Breast epithelium (tissue), 4 donors: Measurements from ENCODE around the gene PDE7B. TPM values are rescaled to one million over a fixed set of nuclear protein-coding genes. Genes with fewer than 3 reads are reported as not detected.

Experiments
- DNase-seq, 2 donors: peaks; one replicate each; pipeline ENCODE4 v3.0.0-alpha.2; 2019; ENCODE audit warnings: low spot score in 2 of 2
- H3K27ac ChIP-seq, 2 donors: fragments of 200-600 bp; sonication (generic) in 1 of 2; one replicate each; pipeline ENCODE4 v1.5.1; 2016 to 2019; ENCODE audit warnings: mild to moderate bottlenecking in 1 of 2
- H3K27me3 ChIP-seq, 2 donors: fragments of 200-600 bp; sonication (generic) in 1 of 2; one replicate each; pipeline versions ENCODE4 v1.5.1 to v1.6.0; 2017 to 2019; ENCODE audit warnings: control low read depth in 1 of 2, mild to moderate bottlenecking in 1 of 2
- H3K36me3 ChIP-seq: fragments of 200-600 bp; one replicate; pipeline ENCODE4 v1.5.1; 2019
- H3K4me1 ChIP-seq, 2 donors: fragments of 200-600 bp; sonication (generic); one replicate each; pipeline ENCODE4 v1.5.1; 2016 to 2019; ENCODE audit warnings: control low read depth in 1 of 2
- H3K4me3 ChIP-seq, 3 donors: fragments of 200-600 bp; sonication (generic); 1 replicate in 2 of 3; 2 replicates in 1 of 3; pipeline ENCODE4 v1.5.1; 2016 to 2019; ENCODE audit warnings: mild to moderate bottlenecking in 3 of 3, moderate library complexity in 2 of 3
- H3K9me3 ChIP-seq, 2 donors: fragments of 200-600 bp; sonication (generic) in 1 of 2; one replicate each; pipeline ENCODE4 v1.5.1; 2016 to 2019; ENCODE audit warnings: control low read depth in 1 of 2
- CTCF ChIP-seq, 3 donors: fragments of 450-650 bp; IDR thresholded peaks; one replicate each; pipeline ENCODE4 v1.5.1; 2016 to 2017; ENCODE audit warnings: antibody characterized with exemption in 3 of 3, mild to moderate bottlenecking in 3 of 3, moderate library complexity in 3 of 3
- POLR2A ChIP-seq: fragments of 450-650 bp; IDR thresholded peaks from one replicate; pipeline ENCODE4 v1.6.1; 2016; ENCODE audit warnings: antibody characterized with exemption, mild to moderate bottlenecking, moderate library complexity
- POLR2AphosphoS5 ChIP-seq, 3 donors: sonication (generic); formaldehyde crosslinking; IDR thresholded peaks; one replicate each; pipeline ENCODE4 v1.6.1; 2017; ENCODE audit warnings: antibody characterized with exemption in 3 of 3
- intact Hi-C: fragments of 100-400 bp; cut with DNase I; formaldehyde crosslinking; loops from one replicate; pipeline ENCODE4 v1.15.1; 2023; ENCODE audit warnings: low total_unique reads
- total RNA-seq, 3 donors: library from RNA; depleted of rRNA; stranded (reverse); fragments of >200 nt; gene quantifications; one replicate each; pipeline ENCODE4 v1.1.0, GENCODE V29; 2016

The PDE7B gene
- total RNA-seq, 3 donors from 2014 or later = 3.4 to 5.2 (median 5.1) TPM

GRCh38 chr6:135876058-135876457, 24.6 kb downstream of the PDE7B start:
- intact Hi-C loops = no loop called here
- no peak for TF ChIP-seq POLR2AphosphoS5 (IDR thresholded peaks at IDR 0.05)
- no peak for TF ChIP-seq CTCF (IDR thresholded peaks at IDR 0.05)
- no peak for TF ChIP-seq POLR2A
- Histone ChIP-seq H3K27ac (no peak overlapping the region), H3K36me3 (no peaks in the 10 kb centered on the region), H3K4me3 (no peak overlapping the region), H3K4me1 (no peaks in the 10 kb centered on the region), H3K9me3 (no peaks in the 10 kb centered on the region), H3K27me3 (no peaks in the 10 kb centered on the region)
- no peak for DNase-seq

- no peaks in the 10 kb centered on the region for H3K27me3 ChIP-seq
- intact Hi-C loops = no loop called here
- no peak overlapping the region for H3K4me3 ChIP-seq
- DNase-seq = no peak
- no peaks in the 10 kb centered on the region for H3K4me1 ChIP-seq
- no peak overlapping the region for H3K27ac ChIP-seq
- H3K36me3 ChIP-seq = no peaks in the 10 kb centered on the region
- H3K9me3 ChIP-seq = no peaks in the 10 kb centered on the region
- TF ChIP-seq POLR2A (no peak), POLR2AphosphoS5 (IDR thresholded peaks at IDR 0.05) (no peak), CTCF (IDR thresholded peaks at IDR 0.05) (no peak)
These were observed 26.2 kb downstream of the PDE7B start for GRCh38 chr6:135877666-135878065.

- H3K27ac ChIP-seq = peak overlapping the region; percentile 17 to 41
- H3K36me3 ChIP-seq = no peaks in the 10 kb centered on the region
- no peak for TF ChIP-seq CTCF (IDR thresholded peaks at IDR 0.05)
- TF ChIP-seq POLR2AphosphoS5 (IDR thresholded peaks at IDR 0.05) = no peak
- TF ChIP-seq POLR2A = no peak
- no peak for DNase-seq
- H3K4me1 ChIP-seq = no peaks in the 10 kb centered on the region
- no peaks in the 10 kb centered on the region for H3K9me3 ChIP-seq
- no peaks in the 10 kb centered on the region for H3K27me3 ChIP-seq
- H3K4me3 ChIP-seq = peak overlapping the region in 2 of 3 donors; percentile 11 to 30
- intact Hi-C loops = no loop called here
These were observed 28.8 kb downstream of the PDE7B start for GRCh38 chr6:135880066-135880972.

- no peaks in the 10 kb centered on the region for H3K36me3 ChIP-seq
- H3K4me1 ChIP-seq = no peaks in the 10 kb centered on the region
- no peaks in the 10 kb centered on the region for H3K9me3 ChIP-seq
- intact Hi-C loops = no loop called here
- DNase-seq = no peak
- H3K27ac ChIP-seq = no peak overlapping the region
- no peak for TF ChIP-seq POLR2A
- TF ChIP-seq POLR2AphosphoS5 (IDR thresholded peaks at IDR 0.05) = no peak
- H3K4me3 ChIP-seq = no peak overlapping the region
- H3K27me3 ChIP-seq = no peaks in the 10 kb centered on the region
These were observed 31.5 kb downstream of the PDE7B start for GRCh38 chr6:135883045-135883444.

GRCh38 chr6:135883536-135883935, 32.0 kb downstream of the PDE7B start:
- intact Hi-C loops = no loop called here
- Histone ChIP-seq H3K27me3 (no peaks in the 10 kb centered on the region), H3K27ac (no peak overlapping the region), H3K4me1 (no peaks in the 10 kb centered on the region), H3K4me3 (no peak overlapping the region), H3K36me3 (no peaks in the 10 kb centered on the region), H3K9me3 (no peaks in the 10 kb centered on the region)
- no peak for DNase-seq
- no peak for TF ChIP-seq POLR2AphosphoS5 (IDR thresholded peaks at IDR 0.05)
- TF ChIP-seq POLR2A = no peak
- no peak for TF ChIP-seq CTCF (IDR thresholded peaks at IDR 0.05)
